GM18526 (cell line): ENCODE measurements around the gene CEP78.

Source experiments
- POLR2A ChIP-seq: IDR thresholded peaks from 3 replicates; pipeline ENCODE4 v1.6.1; 2011; ENCODE audit not compliant: insufficient read length; ENCODE audit errors: extremely low read depth

Gene CEP78

DNA sequence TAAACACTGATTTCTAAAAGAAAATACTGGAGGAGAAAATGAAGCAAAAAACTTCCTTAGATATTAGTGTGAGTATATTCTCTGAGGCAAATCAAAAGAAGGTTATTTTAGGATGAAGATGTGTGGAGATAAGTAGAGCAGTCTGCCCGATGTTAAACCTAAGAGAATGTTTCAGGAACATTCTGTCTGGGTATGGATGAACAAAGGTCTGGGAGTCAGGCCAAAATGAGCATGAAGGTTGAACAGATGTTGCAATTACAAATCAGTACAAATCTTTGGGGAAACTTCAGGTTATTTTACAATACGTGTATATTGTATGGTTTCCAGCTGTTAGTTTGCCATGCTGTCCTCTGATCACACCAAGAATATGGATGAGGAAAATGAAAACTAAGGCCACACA is 14.4 kb upstream of the CEP78 start:
- TF ChIP-seq POLR2A, result no peak

DNA sequence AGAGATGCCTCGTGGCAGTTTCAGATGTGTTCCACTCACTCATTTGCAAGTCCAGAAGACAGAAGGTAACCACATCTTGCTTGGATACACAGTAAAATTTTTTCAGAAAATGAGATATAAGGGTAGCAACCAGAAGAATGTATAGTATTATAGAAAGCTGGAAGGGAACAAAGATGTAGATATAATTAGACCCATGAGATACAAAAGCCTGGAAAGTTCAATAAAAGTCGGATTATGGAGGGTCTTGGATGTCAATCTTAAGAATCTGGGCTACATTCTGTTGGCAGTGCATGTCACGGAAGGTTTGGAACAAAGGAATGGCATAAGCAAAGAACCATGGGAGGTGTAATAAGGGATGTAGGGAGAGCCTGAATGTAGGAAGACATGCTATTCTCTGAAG is 5.1 kb upstream of the CEP78 start:
- no peak for TF ChIP-seq POLR2A

DNA sequence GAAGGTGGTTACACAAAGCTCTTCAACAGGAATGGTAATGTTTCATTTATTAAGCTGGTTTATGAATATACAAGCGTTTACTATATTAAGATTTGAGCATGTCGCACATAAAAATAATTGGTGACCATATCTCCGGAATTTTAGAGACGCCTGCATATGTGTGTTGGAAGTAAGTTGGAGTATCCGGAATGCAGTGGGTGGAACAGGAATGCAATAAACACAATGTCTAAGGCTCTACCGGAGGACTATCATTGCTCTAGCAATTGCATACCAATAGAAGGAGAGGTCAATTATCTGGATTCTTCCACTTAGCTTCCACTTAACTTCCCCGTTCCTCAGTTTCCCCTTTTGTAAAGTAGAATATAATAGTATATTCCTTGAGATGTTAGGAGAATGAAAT is 1.1 kb upstream of the CEP78 start:
- no peak for TF ChIP-seq POLR2A

DNA sequence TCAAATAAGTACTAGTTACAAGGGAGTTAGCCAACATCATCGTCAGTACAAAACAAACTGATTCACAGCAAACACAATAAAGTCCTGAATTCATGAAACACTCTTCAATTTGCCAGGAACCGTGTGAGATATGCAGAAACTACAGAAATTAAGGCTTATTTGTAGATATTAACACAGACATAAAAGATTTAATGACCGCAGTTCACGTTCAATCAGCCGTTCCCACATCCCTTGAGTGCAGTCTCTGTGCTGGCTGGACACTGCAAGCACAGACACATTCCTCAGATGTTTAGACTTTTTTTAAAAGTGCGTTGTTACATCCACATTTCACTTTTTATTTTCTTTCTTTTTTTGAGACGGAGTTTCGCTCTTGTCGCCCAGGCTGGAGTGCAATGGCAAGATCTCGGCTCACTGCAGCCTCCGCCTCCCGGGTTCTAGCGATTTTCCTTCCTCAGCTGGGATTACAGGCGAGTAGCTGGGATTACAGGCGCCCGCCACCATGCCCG is 566 bp upstream of the CEP78 start:
- no peak for TF ChIP-seq POLR2A

DNA sequence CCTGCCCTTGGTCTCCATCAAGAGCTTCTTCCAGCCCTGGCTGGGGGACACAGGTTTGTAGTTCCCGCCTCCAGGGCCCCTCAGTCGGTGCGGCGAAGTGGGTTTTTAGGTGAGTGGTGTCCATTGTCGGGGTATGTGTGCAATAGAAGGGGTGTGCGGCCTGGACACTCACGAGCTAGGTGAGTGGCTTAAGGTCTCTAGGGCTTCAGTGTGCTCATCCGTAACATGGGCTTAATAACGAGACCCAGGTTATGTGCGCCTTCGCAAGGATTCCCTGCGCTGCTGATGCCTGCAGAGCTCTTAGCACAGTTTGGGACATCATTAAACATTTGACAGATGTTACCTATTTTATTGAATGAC is 656 bp downstream of the CEP78 start:
- no peak for TF ChIP-seq POLR2A

DNA sequence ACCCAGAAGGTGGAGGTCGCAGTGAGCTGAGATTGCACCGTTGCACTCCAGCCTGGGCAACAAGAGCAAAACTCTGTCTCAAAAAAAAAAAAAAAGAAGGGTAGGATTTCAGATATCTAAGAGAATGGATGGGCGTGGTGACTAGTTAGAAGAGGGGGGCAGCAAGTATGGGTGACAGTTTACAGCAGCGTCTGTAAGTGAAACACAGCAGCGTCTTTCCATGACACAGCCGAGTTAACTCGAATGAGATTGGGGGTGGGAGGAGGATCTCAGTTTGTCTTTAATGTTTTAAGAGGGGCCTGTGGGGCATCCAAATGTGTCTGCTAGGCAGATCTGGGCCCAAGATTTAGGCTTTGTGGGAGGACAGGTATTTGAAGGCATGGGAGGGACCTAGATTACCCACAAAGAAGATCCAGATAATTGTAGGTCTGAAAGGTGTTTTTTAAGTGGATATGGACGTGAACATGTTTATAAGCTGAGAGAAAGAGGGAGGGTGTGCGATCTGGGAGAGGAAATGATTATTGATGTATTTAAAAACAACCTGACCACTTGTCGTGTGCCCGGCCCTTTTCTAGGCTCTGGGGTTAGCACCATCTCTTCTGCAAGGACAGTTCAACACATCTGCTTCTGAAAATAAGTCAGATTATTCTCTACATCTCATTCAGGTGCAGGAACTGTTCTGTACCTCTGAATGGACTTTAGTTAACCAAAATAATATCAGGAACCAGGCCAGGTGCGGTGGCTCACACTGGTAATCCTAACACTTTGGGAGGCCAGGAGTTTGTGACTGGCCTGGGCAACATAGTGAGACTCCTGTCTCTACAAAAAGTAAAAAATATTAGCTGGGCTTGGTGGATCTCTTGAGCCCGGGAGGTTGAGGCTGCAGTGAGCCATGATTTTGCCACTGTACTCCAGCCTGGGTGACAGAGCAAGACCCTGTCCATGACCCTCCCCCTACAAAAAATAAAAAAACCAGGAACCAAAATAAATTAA is 2.5 kb downstream of the CEP78 start:
- TF ChIP-seq POLR2A, result no peak

DNA sequence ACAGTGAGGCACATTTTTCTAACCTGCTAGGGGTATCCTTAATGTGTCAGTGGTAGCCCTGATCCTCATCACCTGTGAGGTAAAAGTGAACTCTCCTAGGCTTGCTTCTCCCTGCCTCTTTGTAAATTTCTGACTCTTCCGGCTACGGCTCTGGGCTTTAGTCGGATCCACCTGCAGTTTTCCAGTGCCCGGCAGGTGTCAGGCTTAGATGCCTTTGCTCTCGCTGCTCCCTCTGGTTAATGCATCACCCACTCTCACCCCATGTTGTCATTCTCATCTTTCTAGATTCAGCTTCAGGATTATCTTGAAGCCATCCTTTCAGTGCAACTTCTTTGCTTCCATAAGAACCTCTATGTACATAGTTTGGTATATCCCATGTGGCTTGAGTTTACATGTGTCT is 3.6 kb downstream of the CEP78 start:
- no peak for TF ChIP-seq POLR2A

DNA sequence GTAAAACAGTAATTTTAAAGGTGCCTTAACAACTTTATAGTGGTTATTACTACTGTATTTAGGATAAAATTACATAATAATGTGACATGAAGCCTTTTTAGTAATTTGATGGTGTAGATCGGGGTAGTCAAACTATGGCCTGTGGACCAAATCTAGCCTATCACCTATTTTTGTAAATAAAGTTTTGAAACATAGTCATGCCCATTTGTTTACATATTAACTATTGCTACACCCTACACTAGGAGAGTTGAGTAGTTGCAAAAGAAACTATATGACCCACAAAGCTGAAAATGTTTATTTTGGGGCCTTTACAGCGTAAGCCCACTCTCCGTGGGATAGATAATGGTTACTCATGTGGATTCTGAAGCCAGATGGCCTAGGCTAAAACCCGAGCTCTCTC is 6.2 kb downstream of the CEP78 start:
- no peak for TF ChIP-seq POLR2A

DNA sequence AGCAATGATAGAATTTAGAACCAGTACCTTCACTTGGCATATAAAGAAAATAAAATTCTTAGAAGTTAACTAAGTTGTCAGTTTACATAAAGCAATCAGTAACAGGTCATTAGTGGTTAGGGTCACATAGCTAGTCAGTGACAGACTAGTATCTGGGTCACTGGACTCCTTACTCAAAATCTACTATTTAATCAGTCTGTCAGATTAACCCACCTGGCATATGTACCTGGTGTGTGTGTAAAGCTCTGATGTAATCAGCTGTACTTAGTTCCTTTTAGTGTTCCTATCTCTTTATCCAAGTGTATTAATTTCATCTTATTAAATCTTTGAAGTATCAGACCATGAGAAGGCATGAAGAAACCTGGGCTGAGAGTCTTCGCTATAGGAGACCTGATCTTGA is 7.3 kb downstream of the CEP78 start:
- no peak for TF ChIP-seq POLR2A

DNA sequence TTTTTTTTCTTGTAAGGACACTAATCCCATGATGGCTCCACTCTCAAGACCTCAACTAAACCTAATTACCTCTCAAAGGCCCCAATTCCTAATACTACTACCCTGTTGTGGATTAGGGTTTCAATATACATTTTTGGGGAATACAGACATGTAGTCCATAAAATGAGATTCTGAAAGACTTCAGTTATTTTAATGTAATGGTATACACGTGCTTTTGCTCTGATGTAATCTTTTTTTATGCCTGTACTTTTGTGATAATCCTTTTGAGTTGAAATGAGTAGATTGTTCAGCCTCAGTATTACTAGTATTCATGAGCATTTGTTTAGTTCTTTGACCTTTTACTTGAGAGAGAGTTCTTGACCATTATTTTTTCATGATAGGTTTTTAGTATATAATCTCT is 9.5 kb downstream of the CEP78 start:
- TF ChIP-seq POLR2A, result no peak

DNA sequence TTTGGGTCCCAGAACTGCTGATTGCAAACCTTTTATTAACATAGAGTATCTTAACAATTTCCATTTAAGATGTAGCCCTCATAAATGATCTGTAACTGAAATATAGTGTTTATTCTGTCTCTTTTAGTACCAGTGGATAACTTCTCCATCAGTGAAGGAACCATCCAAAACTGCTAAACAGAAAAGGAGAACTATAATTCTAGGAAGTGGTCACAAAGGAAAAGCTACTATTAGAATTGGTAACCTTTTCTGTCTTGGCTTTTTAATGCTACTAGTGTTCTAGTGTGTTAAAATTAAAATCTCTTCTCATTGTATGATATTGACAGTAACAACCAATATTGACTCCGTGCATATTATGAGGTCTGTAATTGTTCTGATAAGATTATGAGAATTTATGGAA is 12.8 kb downstream of the CEP78 start:
- no peak for TF ChIP-seq POLR2A

DNA sequence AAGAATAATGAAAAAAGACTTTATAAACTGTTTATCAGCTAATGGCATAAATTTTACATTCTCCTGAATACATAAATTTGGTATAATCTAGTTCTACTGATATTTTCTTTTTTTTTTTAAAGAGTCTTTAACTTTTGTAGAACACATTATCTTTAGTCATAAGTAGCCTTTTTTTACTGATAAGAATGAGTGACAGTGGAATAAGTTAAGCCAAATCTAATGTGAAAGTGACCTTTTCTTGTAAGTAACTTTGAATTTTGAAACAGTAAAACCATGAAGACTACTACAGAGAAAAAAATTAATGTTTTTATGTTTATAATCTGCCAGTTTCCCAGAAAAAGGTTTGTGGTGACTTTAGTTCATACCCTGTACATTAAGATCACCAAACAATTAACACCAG is 13.7 kb downstream of the CEP78 start:
- no peak for TF ChIP-seq POLR2A

DNA sequence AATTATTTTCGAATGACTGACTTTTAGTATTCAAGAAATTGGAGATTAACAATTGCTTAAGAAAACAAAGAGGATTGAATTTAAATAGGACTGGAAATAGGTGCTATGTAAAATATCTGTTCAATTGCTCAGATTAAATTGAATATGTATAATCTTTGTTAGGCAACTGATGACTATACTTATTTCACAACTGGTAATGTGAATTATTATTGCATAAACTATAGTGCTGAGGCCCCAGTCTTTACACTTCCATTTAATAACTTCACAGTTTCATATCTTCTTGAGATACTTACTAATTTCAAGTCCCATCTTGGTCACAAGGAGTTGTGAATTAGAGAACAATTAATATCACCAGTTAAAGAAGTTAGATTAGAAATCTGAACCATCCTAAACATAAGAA is 16.7 kb downstream of the CEP78 start:
- no peak for TF ChIP-seq POLR2A

DNA sequence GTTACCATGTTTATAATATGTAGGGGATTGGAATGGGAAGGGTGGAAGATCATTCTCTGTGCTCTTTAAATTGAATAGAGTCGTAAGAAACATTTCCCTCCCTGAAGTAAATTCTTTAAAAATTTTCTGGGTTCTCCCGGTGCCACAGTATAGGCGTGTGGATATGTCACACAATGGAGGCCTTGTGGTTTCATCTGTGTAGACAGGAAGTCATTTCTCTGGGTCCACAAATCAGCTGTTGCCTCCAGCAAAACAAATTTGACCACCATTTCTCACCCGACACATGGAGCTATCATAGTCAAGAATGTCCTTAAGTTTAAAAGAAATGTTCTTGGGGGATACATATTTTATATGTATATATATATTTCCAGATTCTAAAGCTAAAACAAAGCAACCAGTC is 17.4 kb downstream of the CEP78 start:
- TF ChIP-seq POLR2A, result no peak

DNA sequence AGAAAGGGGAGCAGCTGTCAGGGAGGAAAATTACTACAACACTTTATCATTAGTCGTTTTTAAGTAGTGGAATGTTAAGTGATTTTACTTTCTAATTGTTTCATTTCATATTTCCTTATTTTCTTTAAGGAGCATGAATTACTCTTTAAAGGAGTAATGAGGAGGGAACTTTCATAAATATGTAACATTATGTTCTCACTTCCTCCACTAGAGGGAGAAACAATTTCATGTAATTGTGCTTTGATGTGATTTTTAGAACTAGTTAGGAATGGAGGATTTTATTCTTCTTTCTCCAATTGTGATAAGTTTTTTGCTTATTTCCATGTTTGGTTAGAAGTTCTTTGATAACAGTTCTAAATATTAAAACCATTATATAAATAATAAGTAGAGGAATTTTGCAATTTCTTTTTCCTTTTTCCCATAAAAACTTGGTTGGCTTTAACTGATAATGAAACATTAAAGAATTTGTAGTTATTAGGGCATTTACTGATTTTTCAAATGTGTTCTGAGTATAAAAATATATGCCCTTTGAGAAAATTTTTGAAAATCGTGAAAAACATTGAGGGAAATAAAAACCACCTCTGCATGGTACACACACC is 25.6 kb downstream of the CEP78 start:
- no peak for TF ChIP-seq POLR2A

DNA sequence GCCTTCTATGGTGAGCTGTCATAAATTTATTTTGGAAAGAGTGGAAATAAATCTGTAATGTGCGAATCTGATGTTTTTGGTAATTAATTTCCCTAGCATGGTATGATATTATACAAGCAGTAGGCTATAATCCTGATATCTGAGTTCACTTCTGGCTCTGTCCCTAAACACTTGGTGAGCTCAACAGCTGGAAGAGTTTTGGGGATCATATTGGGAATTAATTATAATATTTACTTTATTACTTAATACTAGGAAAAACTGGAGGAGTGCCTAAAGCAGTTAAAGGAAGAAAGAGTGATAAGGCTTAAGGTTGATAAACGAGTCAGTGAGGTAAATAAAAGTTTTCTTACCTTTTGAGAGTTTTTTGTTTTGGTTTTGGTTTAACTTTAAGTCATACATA is 26.8 kb downstream of the CEP78 start:
- TF ChIP-seq POLR2A, result no peak
